Hepatocyte (in vitro differentiated cells): ENCODE measurements around the gene FARP1. TPM values are rescaled to one million over a fixed set of nuclear protein-coding genes. Genes with fewer than 3 reads are reported as not detected.

Experiments used
- DNase-seq: peaks from one replicate; pipeline ENCODE4 v3.0.0-alpha.2; 2016; ENCODE audit warnings: low spot score
- H2AFZ ChIP-seq: fragments of 200-600 bp; sonication (generic); 2 replicates; pipeline ENCODE4 v1.6.0; 2016; ENCODE audit warnings: antibody characterized with exemption, mild to moderate bottlenecking
- H3K27ac ChIP-seq: fragments of 200-600 bp; sonication (generic); 2 replicates; pipeline ENCODE4 v1.5.1; 2016; ENCODE audit warnings: mild to moderate bottlenecking
- H3K27me3 ChIP-seq: fragments of 200-600 bp; sonication (generic); 2 replicates; pipeline ENCODE4 v1.6.1; 2016
- H3K36me3 ChIP-seq: fragments of 200-600 bp; sonication (generic); replicated peaks from 2 replicates; pipeline ENCODE4 v1.5.1; 2016; ENCODE audit warnings: low read depth; ENCODE audit not compliant: insufficient read depth
- H3K4me1 ChIP-seq: fragments of 200-600 bp; sonication (generic); 2 replicates; pipeline ENCODE4 v1.5.1; 2016; ENCODE audit warnings: mild to moderate bottlenecking, moderate library complexity; ENCODE audit not compliant: insufficient read depth
- H3K4me2 ChIP-seq: fragments of 200-600 bp; sonication (generic); 2 replicates; pipeline ENCODE4 v1.6.0; 2016
- H3K4me3 ChIP-seq: fragments of 200-600 bp; sonication (generic); 2 replicates; pipeline ENCODE4 v1.5.1; 2016; ENCODE audit warnings: mild to moderate bottlenecking
- H3K79me2 ChIP-seq: fragments of 200-600 bp; sonication (generic); 2 replicates; pipeline ENCODE4 v1.6.0; 2017; ENCODE audit warnings: mild to moderate bottlenecking
- H3K9me2 ChIP-seq: fragments of 200-600 bp; sonication (generic); replicated peaks from 2 replicates; pipeline ENCODE4 v1.6.0; 2017; ENCODE audit warnings: mild to moderate bottlenecking; ENCODE audit not compliant: insufficient read depth
- H3K9me3 ChIP-seq: fragments of 200-600 bp; sonication (generic); 2 replicates; pipeline ENCODE4 v1.5.1; 2016; ENCODE audit warnings: low read depth, mild to moderate bottlenecking
- H4K20me1 ChIP-seq: fragments of 200-600 bp; sonication (generic); 2 replicates; pipeline ENCODE4 v1.6.0; 2016; ENCODE audit warnings: mild to moderate bottlenecking; ENCODE audit not compliant: insufficient read depth, poor library complexity, severe bottlenecking
- EZH2 ChIP-seq: fragments of 200-600 bp; sonication (generic); IDR thresholded peaks from 2 replicates; pipeline ENCODE4 v1.6.1; 2016; ENCODE audit warnings: antibody characterized with exemption, mild to moderate bottlenecking, borderline replicate concordance
- EZH2phosphoT487 ChIP-seq: fragments of 200-600 bp; sonication (generic); IDR thresholded peaks from one replicate; pipeline ENCODE4 v1.6.1; 2018; ENCODE audit warnings: antibody characterized with exemption, mild to moderate bottlenecking, low read depth, moderate library complexity; ENCODE audit not compliant: unreplicated experiment, severe bottlenecking
- WGBS: methylation state at CpG from one replicate; pipeline ENCODE4 v1.1.6; 2016; ENCODE audit warnings: low lambda C conversion rate; ENCODE audit errors: missing lambda C conversion rate; 5-methylcytosine and 5-hydroxymethylcytosine counted together
- polyA plus RNA-seq: library from polyadenylated mRNA; unstranded; fragments of >200 nt; fragmentation: Nextera tagmentation; extraction: Ambion mirVana; gene quantifications from 2 replicates; pipeline ENCODE4 v1.2.1, GENCODE V29; 2016
- total RNA-seq: library from RNA; depleted of rRNA; stranded (reverse); fragments of >200 nt; gene quantifications from 2 replicates; pipeline ENCODE4 v1.2.3, GENCODE V29; 2014
- TF ChIP-seq, protein P1 (sequence below): fragments of 200-600 bp; sonication (generic); IDR thresholded peaks from 2 replicates; pipeline ENCODE4 v1.5.1; 2016; ENCODE audit warnings: antibody characterized with exemption, mild to moderate bottlenecking; ENCODE audit not compliant: poor library complexity

FARP1 gene
- total and polyA plus RNA-seq, 2 experiments from 2014 or later: 35.5 to 68.7 TPM

DNA sequence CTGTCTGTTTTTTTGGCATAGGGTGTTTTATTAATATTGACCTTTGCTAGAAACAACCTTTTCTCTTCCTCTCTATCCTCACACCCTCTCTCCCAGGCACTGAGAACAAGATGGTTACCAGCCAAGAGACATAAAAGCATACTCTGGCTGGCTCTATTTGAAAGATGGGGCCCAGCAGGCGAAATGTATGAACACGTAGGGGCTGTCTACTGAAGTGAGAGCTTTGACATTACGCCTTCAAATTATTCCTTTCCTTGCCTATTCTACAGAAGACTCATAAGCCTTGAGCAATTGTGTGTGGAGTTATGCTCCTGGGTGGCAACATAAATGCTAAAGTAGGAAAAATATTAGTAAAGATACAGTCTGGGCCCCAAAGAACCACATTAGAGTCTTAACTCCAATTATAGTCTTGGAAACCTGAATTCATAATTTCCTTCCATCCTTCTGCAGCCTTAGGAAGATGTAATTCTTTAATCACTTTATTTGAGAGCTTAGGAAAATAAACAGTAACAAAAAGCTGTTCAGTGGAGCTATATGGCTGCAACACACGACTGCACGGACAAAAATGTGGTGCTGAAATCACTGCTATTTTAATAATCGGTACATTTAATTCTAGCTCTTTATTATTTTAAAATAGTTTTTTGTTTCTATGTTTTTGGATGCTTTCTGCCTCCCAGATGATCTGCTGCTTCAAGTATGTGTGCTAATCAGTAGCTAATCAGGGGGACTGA is 156.5 kb downstream of the FARP1 start:
- no peak overlapping the region for H2AFZ ChIP-seq
- no peak for TF ChIP-seq EZH2
- TF ChIP-seq, protein P1, sequence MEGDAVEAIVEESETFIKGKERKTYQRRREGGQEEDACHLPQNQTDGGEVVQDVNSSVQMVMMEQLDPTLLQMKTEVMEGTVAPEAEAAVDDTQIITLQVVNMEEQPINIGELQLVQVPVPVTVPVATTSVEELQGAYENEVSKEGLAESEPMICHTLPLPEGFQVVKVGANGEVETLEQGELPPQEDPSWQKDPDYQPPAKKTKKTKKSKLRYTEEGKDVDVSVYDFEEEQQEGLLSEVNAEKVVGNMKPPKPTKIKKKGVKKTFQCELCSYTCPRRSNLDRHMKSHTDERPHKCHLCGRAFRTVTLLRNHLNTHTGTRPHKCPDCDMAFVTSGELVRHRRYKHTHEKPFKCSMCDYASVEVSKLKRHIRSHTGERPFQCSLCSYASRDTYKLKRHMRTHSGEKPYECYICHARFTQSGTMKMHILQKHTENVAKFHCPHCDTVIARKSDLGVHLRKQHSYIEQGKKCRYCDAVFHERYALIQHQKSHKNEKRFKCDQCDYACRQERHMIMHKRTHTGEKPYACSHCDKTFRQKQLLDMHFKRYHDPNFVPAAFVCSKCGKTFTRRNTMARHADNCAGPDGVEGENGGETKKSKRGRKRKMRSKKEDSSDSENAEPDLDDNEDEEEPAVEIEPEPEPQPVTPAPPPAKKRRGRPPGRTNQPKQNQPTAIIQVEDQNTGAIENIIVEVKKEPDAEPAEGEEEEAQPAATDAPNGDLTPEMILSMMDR: no peak
- TF ChIP-seq EZH2phosphoT487: no peak
- no peak overlapping the region for H3K4me3 ChIP-seq
- H3K79me2 ChIP-seq: peaks cover 82% of the 10 kb centered on the region
- WGBS: 69% methylated on average over 6 of the region's 6 CpGs
- peaks cover 54% of the 10 kb centered on the region for H3K4me1 ChIP-seq
- no peak for DNase-seq
- H3K27me3 ChIP-seq: no peaks in the 10 kb centered on the region
- peak overlapping the region; percentile 27 for H3K4me2 ChIP-seq
- no peaks in the 10 kb centered on the region for H3K36me3 ChIP-seq
- no peaks in the 10 kb centered on the region for H3K9me2 ChIP-seq
- peak overlapping the region; percentile 69 for H3K27ac ChIP-seq
- H3K9me3 ChIP-seq: no peaks in the 10 kb centered on the region
- no peaks in the 10 kb centered on the region for H4K20me1 ChIP-seq

DNA sequence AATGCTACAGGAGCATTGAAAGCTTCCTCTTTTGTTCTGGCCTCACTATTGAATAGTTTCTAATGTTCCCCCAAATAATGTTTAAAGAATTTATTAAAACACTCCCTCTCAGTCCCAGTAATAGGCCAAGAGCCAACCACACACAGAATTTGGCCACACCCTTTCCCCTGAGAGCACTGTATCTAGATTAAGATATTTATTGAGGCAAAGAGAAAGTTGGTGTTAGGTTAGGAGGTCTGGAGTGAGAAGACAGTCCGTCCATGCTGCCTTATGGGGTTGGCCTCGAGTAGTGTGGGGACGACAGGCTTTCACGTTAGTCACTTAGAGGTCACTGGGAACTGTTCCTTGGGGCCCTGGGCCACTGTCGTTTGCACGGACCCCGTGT is 157.1 kb downstream of the FARP1 start:
- Histone ChIP-seq H3K79me2 (peaks cover 84% of the 10 kb centered on the region), H3K9me2 (no peaks in the 10 kb centered on the region), H3K9me3 (no peaks in the 10 kb centered on the region), H3K36me3 (no peaks in the 10 kb centered on the region), H3K27me3 (no peaks in the 10 kb centered on the region), H4K20me1 (no peaks in the 10 kb centered on the region), H2AFZ (no peak overlapping the region), H3K27ac (peak overlapping the region; percentile 69), H3K4me1 (peaks cover 54% of the 10 kb centered on the region), H3K4me3 (no peak overlapping the region), H3K4me2 (peak overlapping the region; percentile 27)
- no peak for DNase-seq
- WGBS: 82% methylated on average over 7 of the region's 7 CpGs
- TF ChIP-seq, protein P1: no peak
- TF ChIP-seq EZH2 (no peak), EZH2phosphoT487 (no peak)

DNA sequence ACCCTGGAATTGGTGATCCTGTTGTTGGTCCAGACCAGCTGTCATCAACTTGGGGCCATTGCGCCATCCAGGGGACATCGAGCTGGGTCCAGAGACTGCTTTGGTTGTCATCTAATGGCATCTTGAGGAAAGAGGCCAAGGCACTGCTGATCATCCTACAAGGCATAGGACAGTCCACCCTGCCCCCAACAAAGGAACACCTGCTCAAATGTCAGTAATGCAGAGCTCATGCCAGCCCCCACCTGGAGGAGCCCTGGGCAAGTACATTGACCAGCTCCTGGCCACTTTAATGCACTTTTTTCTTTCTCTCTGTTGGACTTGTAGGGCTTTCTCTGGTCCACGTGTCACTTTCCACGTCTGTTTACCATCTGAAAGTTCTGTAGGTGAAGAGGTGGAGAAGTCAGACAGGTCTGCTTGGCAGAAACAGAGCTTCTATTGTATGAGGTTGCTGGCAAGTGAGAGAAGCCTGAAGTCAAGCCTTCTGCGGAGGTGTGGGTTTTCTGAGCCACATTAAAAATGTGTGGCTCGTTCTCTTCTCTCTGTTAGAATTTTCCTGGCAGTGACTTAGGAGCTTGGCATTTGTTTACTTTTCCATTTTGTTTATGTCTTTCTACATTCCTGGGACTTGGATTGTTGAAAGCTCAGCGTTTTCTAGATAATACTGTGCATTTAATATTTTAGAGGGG is 158.2 kb downstream of the FARP1 start:
- Histone ChIP-seq H3K27me3 (no peaks in the 10 kb centered on the region), H3K4me1 (peaks cover 54% of the 10 kb centered on the region), H2AFZ (no peak overlapping the region), H4K20me1 (no peaks in the 10 kb centered on the region), H3K36me3 (no peaks in the 10 kb centered on the region), H3K27ac (peak overlapping the region; percentile 69), H3K4me2 (peak overlapping the region; percentile 52), H3K9me3 (no peaks in the 10 kb centered on the region), H3K4me3 (no peak overlapping the region), H3K79me2 (peaks cover 84% of the 10 kb centered on the region), H3K9me2 (no peaks in the 10 kb centered on the region)
- 31% methylated on average over 7 of the region's 7 CpGs for WGBS
- TF ChIP-seq EZH2 (no peak), EZH2phosphoT487 (no peak)
- TF ChIP-seq, protein P1: no peak
- peak; percentile 57 for DNase-seq
